NCI-H1105 (cell line): Measurements from ENCODE around the gene NKX6-2.
"Not testable (repeated sequence)": the region's sequence is repeated elsewhere in the genome, so short reads cannot be mapped to it uniquely, and the experiment has no call there.

Experiments used
- DNase-seq: peaks from one replicate; lab custom pipeline; 2025; lab: John Stamatoyannopoulos, UW

NKX6-2 gene

DNA sequence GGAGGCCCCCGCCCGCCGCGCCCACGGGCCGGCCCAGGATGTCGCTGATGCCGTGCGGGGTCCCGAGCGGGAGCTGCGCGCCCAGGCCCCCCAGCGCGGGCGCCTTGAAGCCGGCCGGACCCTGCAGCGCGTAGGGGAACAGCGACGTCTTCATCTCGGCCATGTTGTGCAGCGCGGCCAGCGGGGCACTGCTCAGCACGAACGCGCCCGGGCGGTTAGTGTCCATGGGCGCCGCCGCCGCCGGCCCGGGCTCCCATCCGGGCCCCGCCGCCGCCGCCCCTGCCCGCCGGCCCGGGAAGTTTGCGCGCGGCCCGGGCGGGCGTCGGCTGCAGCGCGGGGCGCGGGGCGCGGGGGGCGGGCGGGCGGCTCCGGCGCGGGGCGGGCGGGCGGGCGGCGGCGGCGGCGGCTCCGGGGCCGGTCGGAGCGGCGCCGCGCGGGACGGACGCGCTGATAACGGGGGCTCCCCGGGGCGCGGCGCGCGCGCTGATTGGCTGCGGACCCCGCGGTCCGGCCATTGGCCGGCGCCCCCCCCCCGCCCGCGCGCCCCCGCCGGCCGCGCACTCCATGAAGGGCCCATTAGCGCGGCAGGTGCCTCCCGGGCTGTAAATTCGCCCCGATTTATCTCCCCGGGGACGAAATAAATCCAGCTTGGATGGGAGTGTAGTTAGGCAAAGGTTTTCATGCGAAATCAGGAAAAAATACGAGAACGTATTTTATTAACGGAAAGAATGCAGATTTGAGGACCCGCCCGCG is at the start of gene NKX6-2:
Gene NKX6-2, minus strand, starts transcription at position 425 of the 753 bp plus-strand sequence. Its CDS starts 199 bp downstream, at position 226.
- no peak for DNase-seq

DNA sequence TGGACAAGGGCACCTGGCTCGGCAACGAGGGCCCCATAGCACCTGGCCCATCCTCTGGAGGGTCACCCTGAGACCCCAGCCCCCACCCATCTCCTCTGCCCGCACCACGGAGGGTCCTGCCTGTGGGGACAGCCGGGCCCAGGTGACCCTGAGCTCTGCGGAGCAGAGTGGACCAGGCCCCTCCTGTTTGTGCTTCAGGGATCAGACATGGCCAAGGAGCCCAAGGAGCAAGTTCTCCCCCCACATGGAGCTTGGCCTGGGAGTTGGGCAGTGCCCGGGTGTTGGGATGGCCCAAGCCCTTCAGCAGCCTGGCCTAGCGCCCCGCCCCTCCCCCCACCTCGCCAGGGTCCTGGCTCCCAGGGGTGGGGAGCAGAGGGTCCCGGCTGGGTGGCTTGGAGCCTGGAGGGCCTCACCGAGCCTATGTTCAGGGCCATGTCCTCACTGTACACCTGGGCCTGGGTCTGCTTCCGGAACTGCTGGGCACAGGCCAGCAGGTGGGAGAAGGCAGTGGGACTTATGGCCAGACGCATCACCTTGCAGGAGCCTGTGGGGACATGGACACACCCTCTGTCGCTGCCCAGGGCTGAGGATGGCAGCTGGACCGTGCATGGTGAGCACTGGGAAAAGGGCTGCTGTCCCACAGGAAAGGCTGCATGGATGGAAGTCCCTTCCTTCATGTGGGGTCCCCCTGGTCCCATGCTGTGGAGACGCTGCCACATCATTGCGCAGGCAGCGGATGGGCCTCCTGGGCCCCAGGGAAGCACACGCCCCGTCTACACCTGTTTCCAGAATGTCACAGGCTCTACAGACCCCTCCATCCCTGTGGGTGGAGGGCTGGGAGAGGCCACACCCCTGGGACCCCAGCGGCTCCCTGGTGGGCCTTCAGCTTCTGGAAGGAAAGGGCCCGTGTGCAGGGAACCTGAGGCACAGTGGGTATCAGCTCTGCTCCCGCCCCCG is 49.2 kb upstream of the NKX6-2 start:
- no peak for DNase-seq

GRCh38 chr10:132834311-132834761 is 48.4 kb upstream of the NKX6-2 start:
- no peak for DNase-seq

- DNase-seq: no peak
Observed at GRCh38 chr10:132833421-132834111, 47.6 kb upstream of the NKX6-2 start.

GRCh38 chr10:132832186-132832969 is 46.4 kb upstream of the NKX6-2 start:
- no peak for DNase-seq

- DNase-seq: no peak
Observed at GRCh38 chr10:132829403-132829802, 43.5 kb upstream of the NKX6-2 start.

GRCh38 chr10:132828681-132829080 is 42.7 kb upstream of the NKX6-2 start:
- no peak for DNase-seq

GRCh38 chr10:132827861-132828539 is 42.1 kb upstream of the NKX6-2 start:
- no peak for DNase-seq

DNA sequence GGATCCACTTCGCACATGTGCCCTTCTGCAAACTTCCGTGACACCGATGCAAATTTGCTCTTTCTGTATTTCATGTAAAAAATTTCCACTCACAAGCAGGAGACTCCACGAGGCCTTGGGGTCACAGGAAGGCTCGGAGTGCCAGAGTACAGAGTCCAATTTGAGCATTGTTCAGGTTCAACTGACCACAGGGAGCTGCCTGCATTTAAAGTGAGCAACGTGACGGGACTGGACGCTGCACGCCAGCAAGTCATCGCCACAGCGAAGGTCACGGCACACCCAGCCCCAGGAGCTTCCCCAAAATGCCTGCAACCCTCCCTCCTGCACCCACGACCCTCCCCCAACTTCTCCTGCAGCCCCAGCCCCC is 41.5 kb upstream of the NKX6-2 start:
- no peak for DNase-seq

DNA sequence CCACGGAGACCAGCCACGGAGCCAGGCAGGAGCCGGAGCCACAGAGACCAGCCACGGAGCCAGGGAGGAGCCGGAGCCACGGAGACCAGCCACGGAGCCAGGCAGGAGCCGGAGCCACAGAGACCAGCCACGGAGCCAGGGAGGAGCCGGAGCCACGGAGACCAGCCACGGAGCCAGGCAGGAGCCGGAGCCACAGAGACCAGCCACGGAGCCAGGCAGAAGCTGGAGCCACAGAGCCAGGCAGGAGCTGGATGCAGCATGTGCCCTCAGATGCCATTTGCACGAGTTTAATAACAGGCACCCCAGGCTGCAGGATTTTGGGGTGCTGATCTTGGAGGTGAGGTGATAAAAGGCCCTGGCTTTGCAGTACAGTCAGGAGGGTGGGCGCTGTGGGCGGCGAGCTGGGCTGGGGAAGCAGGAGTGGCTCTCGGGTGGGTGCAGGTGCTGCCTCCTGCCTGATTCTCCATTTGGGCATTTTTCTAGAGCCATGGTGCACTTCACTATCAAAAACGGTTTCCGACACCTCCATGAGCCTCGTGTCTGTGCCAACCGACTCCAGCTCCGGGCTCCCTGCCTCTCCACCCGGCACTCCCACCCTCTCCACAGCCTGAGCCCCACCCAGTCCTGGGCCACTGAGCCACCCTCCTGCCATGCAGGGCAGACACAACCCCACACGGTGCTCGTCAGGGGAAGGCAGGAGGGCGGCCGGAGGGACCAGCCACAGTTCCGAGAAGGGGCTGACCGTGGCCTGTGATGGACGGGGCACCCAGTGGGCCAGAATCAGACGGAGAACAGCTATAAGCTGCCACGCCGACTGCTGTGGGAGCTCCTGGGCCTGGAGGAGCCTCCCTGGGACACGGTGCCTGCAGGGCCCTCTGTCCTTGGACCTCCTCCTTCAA is 40.8 kb upstream of the NKX6-2 start:
- DNase-seq: no peak

DNA sequence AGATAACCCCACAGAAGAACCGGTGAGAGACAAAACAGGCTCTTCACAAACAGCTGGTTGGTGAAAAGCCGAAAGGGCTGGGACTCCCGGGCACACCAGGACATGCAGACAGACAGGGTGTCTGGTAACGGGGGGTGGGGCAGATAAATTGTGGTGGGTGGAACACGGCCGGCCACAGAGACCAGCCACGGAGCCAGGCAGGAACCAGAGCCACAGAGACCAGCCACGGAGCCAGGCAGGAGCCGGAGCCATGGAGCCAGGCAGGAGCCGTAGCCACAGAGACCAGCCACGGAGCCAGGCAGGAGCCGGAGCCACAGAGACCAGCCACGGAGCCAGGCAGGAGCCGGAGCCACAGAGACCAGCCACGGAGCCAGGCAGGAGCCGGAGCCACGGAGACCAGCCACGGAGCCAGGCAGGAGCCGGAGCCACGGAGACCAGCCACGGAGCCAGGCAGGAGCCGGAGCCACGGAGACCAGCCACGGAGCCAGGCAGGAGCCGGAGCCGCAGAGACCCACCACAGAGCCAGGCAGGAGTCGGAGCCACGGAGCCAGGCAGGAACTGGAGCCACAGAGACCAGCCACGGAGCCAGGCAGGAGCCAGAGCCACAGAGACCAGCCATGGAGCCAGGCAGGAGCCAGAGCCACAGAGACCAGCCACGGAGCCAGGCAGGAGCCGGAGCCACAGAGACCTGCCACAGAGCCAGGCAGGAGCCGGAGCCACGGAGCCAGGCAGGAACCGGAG is 40.0 kb upstream of the NKX6-2 start:
- not testable (repeated sequence) for DNase-seq

- no peak for DNase-seq
Observed at GRCh38 chr10:132820056-132820455, 34.1 kb upstream of the NKX6-2 start.

DNA sequence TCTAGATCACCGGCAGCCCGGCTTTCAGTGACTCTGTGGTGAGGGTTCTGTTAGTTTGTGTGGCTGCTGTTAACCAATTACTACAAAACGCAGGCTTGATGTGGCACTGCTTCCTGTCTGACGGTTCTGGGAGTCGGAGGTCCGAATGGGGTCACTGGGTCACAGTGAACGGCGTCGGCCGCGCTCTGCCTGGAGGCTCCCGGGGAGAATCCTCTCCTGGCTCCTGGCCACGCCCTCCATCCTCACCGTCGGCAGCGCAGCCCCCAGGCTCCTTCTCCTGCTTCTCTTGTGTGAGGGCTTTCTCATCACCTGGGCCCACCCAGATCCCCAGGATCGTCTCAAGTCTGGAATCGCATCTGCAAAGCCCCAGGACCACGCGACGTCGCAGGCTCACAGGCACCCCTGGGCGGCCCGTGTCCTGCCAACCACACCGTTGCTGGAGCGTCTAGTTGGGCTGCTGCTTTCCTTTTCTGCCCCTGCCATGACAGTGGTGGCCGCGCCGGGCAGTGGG is 31.8 kb upstream of the NKX6-2 start:
- DNase-seq: no peak

DNA sequence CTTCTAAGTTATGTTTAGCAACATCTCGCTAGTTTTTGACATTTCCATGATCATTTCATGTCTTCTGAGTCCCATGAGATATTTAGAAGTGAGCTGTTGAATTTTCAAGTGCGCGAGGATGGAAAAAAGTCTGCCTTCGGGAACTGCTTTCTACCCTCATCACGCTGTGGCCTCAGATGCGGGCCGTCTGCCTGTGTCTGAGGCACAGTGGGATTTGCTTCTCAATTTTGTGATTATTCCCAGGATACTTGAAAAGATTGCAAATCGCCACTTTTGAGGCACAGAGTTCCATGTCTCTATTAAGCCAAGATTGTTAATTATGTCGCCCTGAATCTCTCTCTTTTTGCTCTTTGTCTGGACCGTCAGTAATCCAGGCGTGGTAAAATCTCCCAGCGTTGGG is 30.8 kb upstream of the NKX6-2 start:
- no peak for DNase-seq

GRCh38 chr10:132815168-132815857 is 29.4 kb upstream of the NKX6-2 start:
- DNase-seq: no peak

DNA sequence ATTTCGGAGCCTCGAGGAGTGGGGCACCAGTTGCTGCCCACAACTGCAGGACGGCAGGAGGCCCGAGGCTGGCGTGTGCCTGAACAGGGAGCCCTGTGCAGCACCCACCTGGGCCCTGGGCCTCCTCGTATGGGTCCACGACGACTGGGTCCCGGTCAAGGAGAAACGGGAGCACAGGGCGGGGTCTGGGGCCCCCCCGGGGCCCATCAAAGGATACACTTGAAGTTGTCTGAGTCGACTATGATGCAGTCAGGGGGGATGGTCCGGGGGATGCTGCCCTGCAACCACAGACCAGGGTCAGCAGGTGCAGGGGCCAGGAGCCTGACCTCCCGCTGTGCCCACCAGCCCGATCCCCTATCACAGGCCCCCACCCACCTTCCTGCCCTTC is 28.5 kb upstream of the NKX6-2 start:
- DNase-seq: no peak

GRCh38 chr10:132813560-132814468 is 27.9 kb upstream of the NKX6-2 start:
- no peak for DNase-seq
